ENCODE data around the gene SERPINA6.

Gene SERPINA6

GRCh38 chr14:94343238-94344005 is 20.3 kb upstream of the SERPINA6 start:
- no peak overlapping the region for H3K4me3 ChIP-seq (ENCODE audit: low read depth, low read length)
- TF ChIP-seq, protein P1, sequence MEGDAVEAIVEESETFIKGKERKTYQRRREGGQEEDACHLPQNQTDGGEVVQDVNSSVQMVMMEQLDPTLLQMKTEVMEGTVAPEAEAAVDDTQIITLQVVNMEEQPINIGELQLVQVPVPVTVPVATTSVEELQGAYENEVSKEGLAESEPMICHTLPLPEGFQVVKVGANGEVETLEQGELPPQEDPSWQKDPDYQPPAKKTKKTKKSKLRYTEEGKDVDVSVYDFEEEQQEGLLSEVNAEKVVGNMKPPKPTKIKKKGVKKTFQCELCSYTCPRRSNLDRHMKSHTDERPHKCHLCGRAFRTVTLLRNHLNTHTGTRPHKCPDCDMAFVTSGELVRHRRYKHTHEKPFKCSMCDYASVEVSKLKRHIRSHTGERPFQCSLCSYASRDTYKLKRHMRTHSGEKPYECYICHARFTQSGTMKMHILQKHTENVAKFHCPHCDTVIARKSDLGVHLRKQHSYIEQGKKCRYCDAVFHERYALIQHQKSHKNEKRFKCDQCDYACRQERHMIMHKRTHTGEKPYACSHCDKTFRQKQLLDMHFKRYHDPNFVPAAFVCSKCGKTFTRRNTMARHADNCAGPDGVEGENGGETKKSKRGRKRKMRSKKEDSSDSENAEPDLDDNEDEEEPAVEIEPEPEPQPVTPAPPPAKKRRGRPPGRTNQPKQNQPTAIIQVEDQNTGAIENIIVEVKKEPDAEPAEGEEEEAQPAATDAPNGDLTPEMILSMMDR (IDR thresholded peaks at IDR 0.05; ENCODE audit: borderline replicate concordance, insufficient read depth, low read depth, low read length): no peak

DNA sequence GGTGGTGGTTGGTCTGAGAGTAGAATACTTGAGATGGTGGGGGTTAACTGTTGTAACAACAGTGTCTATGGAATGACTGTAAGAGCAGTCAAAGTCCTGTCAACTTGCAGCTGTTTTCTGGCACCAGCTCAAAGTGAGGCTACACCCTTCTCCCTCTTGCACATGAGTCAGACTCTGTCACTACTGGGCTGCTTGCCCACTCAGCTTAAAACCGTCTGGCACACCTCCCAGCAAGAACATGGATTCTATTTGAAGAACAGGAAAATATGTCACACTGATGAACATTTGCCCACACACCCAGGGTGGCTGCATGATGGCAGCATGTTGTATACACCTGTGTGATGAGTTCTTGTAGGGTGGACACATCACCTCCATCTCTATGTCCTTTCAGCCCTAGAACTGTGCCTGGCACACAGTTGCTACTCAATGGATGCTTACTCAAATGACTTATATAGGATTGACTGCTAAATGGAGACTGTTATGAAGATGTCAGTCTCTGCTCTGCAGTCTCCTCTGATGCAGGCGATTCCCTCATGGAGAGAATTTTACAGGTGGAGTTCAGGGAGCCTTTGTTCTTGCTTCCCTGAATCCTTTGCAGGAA is 19.3 kb upstream of the SERPINA6 start:
- no peak overlapping the region for H3K4me3 ChIP-seq (ENCODE audit: low read depth, low read length)
- TF ChIP-seq, protein P1 (IDR thresholded peaks at IDR 0.05; ENCODE audit: borderline replicate concordance, insufficient read depth, low read depth, low read length): no peak

GRCh38 chr14:94341656-94342333 is 18.7 kb upstream of the SERPINA6 start:
- TF ChIP-seq, protein P1 (IDR thresholded peaks at IDR 0.05; ENCODE audit: borderline replicate concordance, insufficient read depth, low read depth, low read length): no peak
- no peak overlapping the region for H3K4me3 ChIP-seq (ENCODE audit: low read depth, low read length)

DNA sequence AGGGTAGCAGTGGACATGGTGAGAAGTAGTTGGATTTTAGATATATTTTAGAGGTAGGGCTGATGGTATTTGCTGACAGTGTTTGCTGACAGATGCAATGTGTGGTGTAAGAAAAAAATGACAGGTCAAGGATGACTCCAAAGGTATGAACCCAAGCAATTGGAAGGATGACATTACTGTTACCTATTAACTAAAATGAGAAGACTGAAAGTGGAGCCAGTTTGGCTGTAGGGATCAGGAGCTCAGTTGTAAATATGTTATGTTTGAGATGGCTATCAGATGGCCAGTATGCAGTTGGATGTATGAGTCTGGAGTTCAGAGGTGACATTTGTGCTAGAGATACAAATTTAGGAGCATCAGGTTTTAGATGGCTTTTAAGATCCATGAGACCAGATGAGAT is 17.4 kb upstream of the SERPINA6 start:
- no peak overlapping the region for H3K4me3 ChIP-seq (ENCODE audit: low read depth, low read length)
- TF ChIP-seq, protein P1 (IDR thresholded peaks at IDR 0.05; ENCODE audit: borderline replicate concordance, insufficient read depth, low read depth, low read length): no peak

- no peak overlapping the region for H3K4me3 ChIP-seq (ENCODE audit: low read depth, low read length)
- TF ChIP-seq, protein P1 (IDR thresholded peaks at IDR 0.05; ENCODE audit: borderline replicate concordance, insufficient read depth, low read depth, low read length): no peak
Observed at GRCh38 chr14:94338023-94338422, 14.9 kb upstream of the SERPINA6 start.

DNA sequence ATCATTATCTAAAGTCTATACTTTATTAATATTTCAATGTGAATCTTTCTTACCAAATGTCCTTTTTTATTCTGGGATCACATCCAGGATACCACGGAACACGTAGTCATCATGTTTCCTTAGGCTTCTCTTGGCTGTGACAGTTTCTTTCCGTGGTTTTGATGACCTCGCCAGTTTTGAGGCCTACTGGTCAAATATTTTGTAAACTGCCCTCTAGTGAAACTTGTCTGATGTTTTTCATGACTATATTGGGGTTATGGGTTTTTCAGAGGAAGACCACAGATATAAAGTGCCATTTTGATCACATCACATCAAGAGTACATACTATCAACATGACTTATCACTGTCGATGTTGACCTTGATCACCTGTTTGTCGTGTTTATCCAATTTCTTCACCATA is 14.1 kb upstream of the SERPINA6 start:
- H3K4me3 ChIP-seq (ENCODE audit: low read depth, low read length): no peak overlapping the region
- TF ChIP-seq, protein P1 (IDR thresholded peaks at IDR 0.05; ENCODE audit: borderline replicate concordance, insufficient read depth, low read depth, low read length): no peak
